ENCODE results near the gene KANTR. TPM values are rescaled to one million over a fixed set of nuclear protein-coding genes. Genes with fewer than 3 reads are reported as not detected.

The KANTR gene
- total RNA-seq, 4 donors from 2014 or later = 15.5 to 41.5 (median 21.8) TPM

DNA sequence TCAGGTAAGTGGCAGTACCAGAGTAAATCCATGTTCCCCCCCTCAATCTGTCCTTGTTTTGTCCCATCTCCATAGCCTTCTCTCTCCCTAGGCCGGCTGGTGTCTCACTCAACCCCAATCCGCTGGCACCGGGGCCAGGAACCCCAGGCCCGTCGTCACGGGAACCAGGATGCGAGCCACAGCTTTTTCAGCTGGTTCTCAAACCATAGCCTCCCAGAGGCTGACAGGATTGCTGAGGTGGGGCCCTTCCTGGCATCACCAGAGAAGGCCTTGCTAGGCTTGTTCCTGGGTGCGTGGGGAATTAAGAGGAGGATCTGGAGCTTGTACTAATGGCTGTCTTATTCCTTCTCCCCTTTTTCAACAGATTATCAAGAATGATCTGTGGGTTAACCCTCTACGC is 9.1 kb upstream of the KANTR start:
- Histone ChIP-seq H3K27me3 (no peaks in the 10 kb centered on the region), H3K4me1 (peaks cover 5 to 17% of the 10 kb centered on the region in 2 donors), H3K4me3 (replicated peaks in 1 of 3) (no peak overlapping the region), H3K36me3 (peaks cover 0 to 9% of the 10 kb centered on the region in 2 donors), H3K27ac (peak overlapping the region in 1 of 3 donors; percentile 33), H3K9me3 (no peaks in the 10 kb centered on the region)
- 92 to 93% methylated on average over 9 of the region's 9 CpGs for WGBS, 2 donors
- DNase-seq = no peak
- intact Hi-C loops (cut with DNase I) = no loop called here
- TF ChIP-seq POLR2A (IDR thresholded peaks at IDR 0.05) (no peak), CTCF (IDR thresholded peaks at IDR 0.05) (no peak)

DNA sequence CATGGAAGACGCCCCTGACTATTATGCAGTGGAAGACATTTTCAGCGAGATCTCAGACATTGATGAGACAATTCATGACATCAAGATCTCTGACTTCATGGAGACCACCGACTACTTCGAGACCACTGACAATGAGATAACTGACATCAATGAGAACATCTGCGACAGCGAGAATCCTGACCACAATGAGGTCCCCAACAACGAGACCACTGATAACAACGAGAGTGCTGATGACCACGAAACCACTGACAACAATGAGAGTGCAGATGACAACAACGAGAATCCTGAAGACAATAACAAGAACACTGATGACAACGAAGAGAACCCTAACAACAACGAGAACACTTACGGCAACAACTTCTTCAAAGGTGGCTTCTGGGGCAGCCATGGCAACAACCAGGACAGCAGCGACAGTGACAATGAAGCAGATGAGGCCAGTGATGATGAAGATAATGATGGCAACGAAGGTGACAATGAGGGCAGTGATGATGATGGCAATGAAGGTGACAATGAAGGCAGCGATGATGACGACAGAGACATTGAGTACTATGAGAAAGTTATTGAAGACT is 8.2 kb upstream of the KANTR start:
- no peak overlapping the region for H3K4me3 ChIP-seq (replicated peaks in 1 of 3)
- H3K27ac ChIP-seq = peak overlapping the region in 2 of 3 donors; percentile 50 to 80

GRCh38 chrX:53086464-53086863 is 7.5 kb upstream of the KANTR start:
- H3K4me1 ChIP-seq = peaks cover 5 to 17% of the 10 kb centered on the region in 2 donors
- peak; percentile 92 to 93 for DNase-seq
- peaks cover 0 to 9% of the 10 kb centered on the region in 2 donors for H3K36me3 ChIP-seq
- intact Hi-C loops (cut with DNase I) = no loop called here
- no peak overlapping the region for H3K4me3 ChIP-seq (replicated peaks in 1 of 3)
- no peaks in the 10 kb centered on the region for H3K27me3 ChIP-seq
- WGBS, 2 donors = 30 to 50% methylated on average over 6 of the region's 6 CpGs
- peak overlapping the region; percentile 50 to 80 (median 60) for H3K27ac ChIP-seq
- TF ChIP-seq POLR2A (IDR thresholded peaks at IDR 0.05) (peak in 1 of 2 donors; percentile 6), CTCF (IDR thresholded peaks at IDR 0.05) (no peak)
- no peaks in the 10 kb centered on the region for H3K9me3 ChIP-seq

More for the DNA sequence above, 8.2 kb upstream of the KANTR start:
- Histone ChIP-seq H3K9me3 (no peaks in the 10 kb centered on the region), H3K27me3 (no peaks in the 10 kb centered on the region), H3K36me3 (peaks cover 0 to 9% of the 10 kb centered on the region in 2 donors), H3K4me1 (peaks cover 5 to 17% of the 10 kb centered on the region in 2 donors)
- intact Hi-C loops (cut with DNase I) = no loop called here
- DNase-seq = no peak
- TF ChIP-seq CTCF (IDR thresholded peaks at IDR 0.05) (no peak), POLR2A (IDR thresholded peaks at IDR 0.05) (no peak)
- WGBS, 2 donors = 87 to 89% methylated on average over 17 of the region's 17 CpGs

DNA sequence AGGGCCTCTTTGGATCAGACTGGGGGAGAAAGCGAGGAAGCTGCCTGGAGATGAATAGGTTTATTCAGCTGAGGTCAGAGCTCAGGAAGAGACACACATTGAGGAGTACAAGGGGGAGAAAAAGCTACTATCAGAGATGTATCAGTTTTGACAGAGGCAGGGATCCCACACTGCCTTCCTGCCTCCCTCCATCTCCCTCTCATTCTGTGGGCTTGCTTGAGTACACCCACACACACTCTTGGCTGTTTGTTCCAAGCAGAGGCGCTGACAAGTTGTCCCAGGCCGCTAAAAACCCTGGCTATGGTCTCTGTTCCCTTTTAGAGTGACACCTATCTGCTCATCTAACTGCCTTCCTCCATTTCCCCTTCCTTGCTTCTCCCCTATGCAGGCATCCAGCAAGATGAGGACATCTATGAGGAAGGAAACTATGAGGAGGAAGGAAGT is 6.5 kb upstream of the KANTR start:
- peak overlapping the region; percentile 60 to 80 (median 66) for H3K27ac ChIP-seq
- no peaks in the 10 kb centered on the region for H3K9me3 ChIP-seq
- peaks cover 5 to 17% of the 10 kb centered on the region in 2 donors for H3K4me1 ChIP-seq
- peaks cover 0 to 9% of the 10 kb centered on the region in 2 donors for H3K36me3 ChIP-seq
- WGBS, 2 donors = 85 to 89% methylated on average over 3 of the region's 3 CpGs
- no peak for TF ChIP-seq POLR2A (IDR thresholded peaks at IDR 0.05)
- no peak for DNase-seq
- H3K27me3 ChIP-seq = no peaks in the 10 kb centered on the region
- intact Hi-C loops (cut with DNase I) = no loop called here
- H3K4me3 ChIP-seq (replicated peaks in 1 of 3) = no peak overlapping the region

GRCh38 chrX:53088136-53088974 is 5.6 kb upstream of the KANTR start:
- peak overlapping the region in 2 of 3 donors; percentile 9 to 12 for H3K4me3 ChIP-seq (replicated peaks in 1 of 3)

More at GRCh38 chrX:53088136-53088974, 5.6 kb upstream of the KANTR start:
- intact Hi-C loops (cut with DNase I) = no loop called here
- no peaks in the 10 kb centered on the region for H3K9me3 ChIP-seq
- WGBS, 2 donors = 21 to 33% methylated on average over 33 to 38 of the region's 51 CpGs
- no peaks in the 10 kb centered on the region for H3K27me3 ChIP-seq
- H3K27ac ChIP-seq = peak overlapping the region; percentile 60 to 90 (median 80)
- TF ChIP-seq POLR2A (IDR thresholded peaks at IDR 0.05) (peak in 1 of 2 donors; percentile 64), CTCF (IDR thresholded peaks at IDR 0.05) (no peak)
- peaks cover 0 to 9% of the 10 kb centered on the region in 2 donors for H3K36me3 ChIP-seq
- H3K4me1 ChIP-seq = peaks cover 5 to 17% of the 10 kb centered on the region in 2 donors
- DNase-seq = peak; percentile 86 to 88
